Measurements from ENCODE around the gene EIF4A3. TPM values are rescaled to one million over a fixed set of nuclear protein-coding genes. Genes with fewer than 3 reads are reported as not detected.
A peak's percentile ranks its signal among the peaks of the same experiment; 100 is the strongest.

Gene EIF4A3
- total and polyA plus RNA-seq, 9 of the 15 experiments (the other 6 are each of a cell fraction or from before 2014, with no cell fraction given): 62.7 to 171 (median 127) TPM

GRCh38 chr17:80101011-80101945 is 45.6 kb downstream of the EIF4A3 start, which contains the start of gene GAA (continued):
- TF ChIP-seq ELF4 (CRISPR knock-in tag; IDR thresholded peaks at IDR 0.05) (no peak), ZBTB34 (CRISPR knock-in tag; IDR thresholded peaks at IDR 0.05) (no peak), YBX1 (IDR thresholded peaks at IDR 0.05) (no peak), DPF2 (IDR thresholded peaks at IDR 0.05) (no peak), RBFOX2 (IDR thresholded peaks at IDR 0.05; ENCODE audit: low read depth, low read length) (peak; percentile 69), CTCF (IDR thresholded peaks at IDR 0.05 in 2 of 3, conservative IDR thresholded peaks at IDR 0.05 in 1 of 3; ENCODE audit: insufficient read depth in 2 of 3, low read depth in 1 of 3, low read length in 3 of 3) (peak; percentile 63 to 85 (median 78)), PURB (CRISPR knock-in tag; IDR thresholded peaks at IDR 0.05; ENCODE audit: low read depth) (no peak), NFATC3 (IDR thresholded peaks at IDR 0.05) (no peak), ZNF589 (CRISPR knock-in tag; IDR thresholded peaks at IDR 0.05; ENCODE audit: low read depth) (no peak), ELF1 (tag; IDR thresholded peaks at IDR 0.05) (no peak), BCLAF1 (IDR thresholded peaks at IDR 0.05; ENCODE audit: borderline replicate concordance in 1 of 2, control insufficient read depth in 1 of 2, low read depth in 2 of 2, low read length in 1 of 2) (no peak), SMARCA4 (IDR thresholded peaks at IDR 0.05) (no peak), ZBTB2 (IDR thresholded peaks at IDR 0.05) (no peak), CREB5 (CRISPR knock-in tag; IDR thresholded peaks at IDR 0.05) (no peak), KDM2B (CRISPR knock-in tag; IDR thresholded peaks at IDR 0.05) (peak; percentile 84; the same call in 1 of the 2 replicates), SIN3B (IDR thresholded peaks at IDR 0.05; ENCODE audit: low read depth) (peak; percentile 78)
